NCI-H526 treated with DMSO at 0.1 percent for 48 hours (cell line): Measurements from ENCODE around the gene MMP19.
"Not testable (repeated sequence)": the region's sequence is repeated elsewhere in the genome, so short reads cannot be mapped to it uniquely, and the experiment has no call there.

ENCODE experiments used
- DNase-seq: peaks from one replicate; lab custom pipeline; 2025; lab: John Stamatoyannopoulos, UW

MMP19 gene

GRCh38 chr12:55842681-55843429, at the start of gene MMP19:
Gene MMP19 (minus strand): TSS chr12:55842936. CDS start chr12:55842830, 106 bp downstream.
- no peak for DNase-seq

GRCh38 chr12:55891310-55891709, 48.6 kb upstream of the MMP19 start:
- no peak for DNase-seq

- no peak for DNase-seq
Measured at GRCh38 chr12:55885113-55885512, 42.4 kb upstream of the MMP19 start.

GRCh38 chr12:55877824-55878223, 35.1 kb upstream of the MMP19 start:
- DNase-seq: no peak

- no peak for DNase-seq
Measured at GRCh38 chr12:55875704-55876467, 33.1 kb upstream of the MMP19 start.

- no peak for DNase-seq
Measured at GRCh38 chr12:55874443-55874842, 31.7 kb upstream of the MMP19 start.

GRCh38 chr12:55866454-55867004, 23.8 kb upstream of the MMP19 start:
- DNase-seq: not testable (repeated sequence)

- no peak for DNase-seq
Measured at GRCh38 chr12:55865327-55865726, 22.6 kb upstream of the MMP19 start.

GRCh38 chr12:55862931-55863330, 20.2 kb upstream of the MMP19 start:
- not testable (repeated sequence) for DNase-seq

GRCh38 chr12:55862286-55862685, 19.6 kb upstream of the MMP19 start:
- DNase-seq: no peak

- no peak for DNase-seq
Measured at GRCh38 chr12:55861871-55862270, 19.1 kb upstream of the MMP19 start.

- no peak for DNase-seq
Measured at GRCh38 chr12:55861396-55861795, 18.7 kb upstream of the MMP19 start.

GRCh38 chr12:55852740-55853139, 10.0 kb upstream of the MMP19 start:
- DNase-seq: no peak

GRCh38 chr12:55850893-55851292, 8.2 kb upstream of the MMP19 start:
- DNase-seq: no peak

- DNase-seq: no peak
Measured at GRCh38 chr12:55850401-55850800, 7.7 kb upstream of the MMP19 start.

GRCh38 chr12:55849616-55850343, 7.0 kb upstream of the MMP19 start:
- DNase-seq: no peak

- DNase-seq: no peak
Measured at GRCh38 chr12:55847603-55848291, 5.0 kb upstream of the MMP19 start.

- no peak for DNase-seq
Measured at GRCh38 chr12:55847033-55847432, 4.3 kb upstream of the MMP19 start.

GRCh38 chr12:55845785-55846496, 3.2 kb upstream of the MMP19 start:
- no peak for DNase-seq

GRCh38 chr12:55845361-55845760, 2.6 kb upstream of the MMP19 start:
- DNase-seq: no peak

GRCh38 chr12:55844961-55845360, 2.2 kb upstream of the MMP19 start:
- no peak for DNase-seq
